Neural crest cell (in vitro differentiated cells): ENCODE results near the gene LSAMP. TPM values are rescaled to one million over a fixed set of nuclear protein-coding genes. Genes with fewer than 3 reads are reported as not detected.
"Not testable (repeated sequence)": the region's sequence is repeated elsewhere in the genome, so short reads cannot be mapped to it uniquely, and the experiment has no call there.

Experiments used
- DNase-seq: peaks from one replicate; pipeline ENCODE4 v3.0.0; 2021; ENCODE audit warnings: low read depth, mixed read lengths, low spot score
- H3K27ac Mint-ChIP-seq: one replicate; pipeline ENCODE4 v1.8.0; 2021; ENCODE audit warnings: mild to moderate bottlenecking, mixed read lengths; ENCODE audit not compliant: unreplicated experiment
- H3K27me3 Mint-ChIP-seq: 2 replicates; pipeline ENCODE4 v1.8.0; 2021; ENCODE audit warnings: low read depth, mild to moderate bottlenecking, mixed read lengths
- H3K36me3 Mint-ChIP-seq: 2 replicates; pipeline ENCODE4 v1.8.0; 2021; ENCODE audit warnings: low read depth, mild to moderate bottlenecking, mixed read lengths
- H3K4me1 Mint-ChIP-seq: 2 replicates; pipeline ENCODE4 v1.8.0; 2021; ENCODE audit warnings: mixed read lengths
- H3K4me3 Mint-ChIP-seq: one replicate; pipeline ENCODE4 v1.8.0; 2021; ENCODE audit warnings: mild to moderate bottlenecking, mixed read lengths
- H3K9me3 Mint-ChIP-seq: 2 replicates; pipeline ENCODE4 v1.8.0; 2021; ENCODE audit warnings: mixed read lengths
- total RNA-seq: library from RNA; stranded (reverse); gene quantifications from 2 replicates; pipeline ENCODE4 v1.2.1, GENCODE V29; 2021
- TF ChIP-seq, protein P1 (sequence below): fragments of 200-600 bp; sonication (generic); conservative IDR thresholded peaks from 2 replicates; pipeline ENCODE4 v1.5.0; 2021; ENCODE audit warnings: antibody characterized with exemption, mild to moderate bottlenecking

The LSAMP gene
- total RNA-seq, 1 donor from 2014 or later: 36.7 TPM

- Mint-ChIP-seq H3K9me3 (peaks cover 19% of the 10 kb centered on the region), H3K4me3 (no peak overlapping the region), H3K36me3 (peaks cover 6% of the 10 kb centered on the region), H3K27me3 (peaks cover 2% of the 10 kb centered on the region), H3K27ac (no peak overlapping the region), H3K4me1 (no peaks in the 10 kb centered on the region)
- DNase-seq: no peak
- TF ChIP-seq, protein P1, sequence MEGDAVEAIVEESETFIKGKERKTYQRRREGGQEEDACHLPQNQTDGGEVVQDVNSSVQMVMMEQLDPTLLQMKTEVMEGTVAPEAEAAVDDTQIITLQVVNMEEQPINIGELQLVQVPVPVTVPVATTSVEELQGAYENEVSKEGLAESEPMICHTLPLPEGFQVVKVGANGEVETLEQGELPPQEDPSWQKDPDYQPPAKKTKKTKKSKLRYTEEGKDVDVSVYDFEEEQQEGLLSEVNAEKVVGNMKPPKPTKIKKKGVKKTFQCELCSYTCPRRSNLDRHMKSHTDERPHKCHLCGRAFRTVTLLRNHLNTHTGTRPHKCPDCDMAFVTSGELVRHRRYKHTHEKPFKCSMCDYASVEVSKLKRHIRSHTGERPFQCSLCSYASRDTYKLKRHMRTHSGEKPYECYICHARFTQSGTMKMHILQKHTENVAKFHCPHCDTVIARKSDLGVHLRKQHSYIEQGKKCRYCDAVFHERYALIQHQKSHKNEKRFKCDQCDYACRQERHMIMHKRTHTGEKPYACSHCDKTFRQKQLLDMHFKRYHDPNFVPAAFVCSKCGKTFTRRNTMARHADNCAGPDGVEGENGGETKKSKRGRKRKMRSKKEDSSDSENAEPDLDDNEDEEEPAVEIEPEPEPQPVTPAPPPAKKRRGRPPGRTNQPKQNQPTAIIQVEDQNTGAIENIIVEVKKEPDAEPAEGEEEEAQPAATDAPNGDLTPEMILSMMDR: no peak
These were observed 687.1 kb downstream of the LSAMP start for GRCh38 chr3:115758076-115758763.

- H3K4me1 Mint-ChIP-seq, H3K4me3 Mint-ChIP-seq, H3K36me3 Mint-ChIP-seq, H3K27ac Mint-ChIP-seq, DNase-seq, H3K27me3 Mint-ChIP-seq: not testable (repeated sequence)
- H3K9me3 Mint-ChIP-seq: peaks cover 16% of the 10 kb centered on the region
These were observed 692.3 kb downstream of the LSAMP start for GRCh38 chr3:115752978-115753377.
